K562 (cell line): ENCODE data around the gene PTPRF. TPM values are rescaled to one million over a fixed set of nuclear protein-coding genes. Genes with fewer than 3 reads are reported as not detected.

Experiments used
- BRF2 ChIP-seq: IDR thresholded peaks from 3 replicates; pipeline ENCODE4 v1.6.1; 2011; ENCODE audit warnings: borderline replicate concordance, mild to moderate bottlenecking; ENCODE audit not compliant: insufficient read length, insufficient read depth
- CLOCK ChIP-seq: fragments of 250-450 bp; sonication (Bioruptor Pico); IDR thresholded peaks from 2 replicates; pipeline ENCODE4 v1.4.0; 2020; ENCODE audit warnings: mild to moderate bottlenecking, moderate library complexity, borderline replicate concordance
- IRF1 ChIP-seq: sonication (generic); formaldehyde crosslinking; IDR thresholded peaks from 2 replicates; pipeline ENCODE4 v1.8.0; 2022; ENCODE audit warnings: missing genetic modification reagents, mild to moderate bottlenecking, borderline replicate concordance
- KAT7 ChIP-seq: sonication (generic); formaldehyde crosslinking; IDR thresholded peaks from 2 replicates; pipeline ENCODE4 v1.8.0; 2022; ENCODE audit warnings: missing genetic modification reagents, mild to moderate bottlenecking, borderline replicate concordance
- MAFG ChIP-seq: fragments of 450-650 bp; conservative IDR thresholded peaks from 2 replicates; pipeline ENCODE4 v1.6.1; 2016; ENCODE audit warnings: missing genetic modification characterization, missing compliant biosample characterization
- MGA ChIP-seq: fragments of 450-650 bp; IDR thresholded peaks from 2 replicates; pipeline ENCODE4 v1.6.1; 2016; ENCODE audit warnings: mild to moderate bottlenecking, moderate library complexity
- MNT ChIP-seq, 2 experiments: fragments of 450-650 bp; conservative IDR thresholded peaks; 2 replicates each; pipeline ENCODE4 v1.6.1; 2017; ENCODE audit warnings: mild to moderate bottlenecking in 2 of 2, moderate library complexity in 2 of 2
- SP1 ChIP-seq: sonication (generic); formaldehyde crosslinking; IDR thresholded peaks from 2 replicates; pipeline ENCODE4 v1.8.1; 2022; ENCODE audit warnings: mild to moderate bottlenecking, missing genetic modification reagents
- ZNF134 ChIP-seq: fragments of 250-450 bp; sonication (Bioruptor Pico); conservative IDR thresholded peaks from 2 replicates; pipeline ENCODE4 v1.4.0; 2020
- polyA plus RNA-seq, 8 experiments: library from polyadenylated mRNA; depleted of rRNA in 4 of 8; stranded (reverse) in 5 of 8; unstranded in 3 of 8; fragments of >200 nt; fragmentation: Nextera tagmentation in 2 of 8; fragmentation: Illumina TruSeq in 1 of 8; extraction: Ambion mirVana in 2 of 8; extraction: Trizol in 1 of 8; gene quantifications; 2 replicates each; pipeline versions ENCODE4 v1.2.1 to v1.2.3, GENCODE V29; 2011 to 2014; ENCODE audit warnings: inconsistent platforms in 1 of 8, missing spikeins in 1 of 8
- total RNA-seq, 7 experiments: library from RNA; depleted of rRNA in 6 of 7; stranded (reverse); fragments of >200 nt in 6 of 7; fragmentation: Illumina TruSeq in 2 of 7; extraction: Trizol in 2 of 7; gene quantifications; 2 replicates each; pipeline versions ENCODE4 v1.2.1 to v1.2.3, GENCODE V29; 2011 to 2021; ENCODE audit warnings: low replicate concordance in 1 of 7

Gene PTPRF
- total and polyA plus RNA-seq, 9 of the 15 experiments (the other 6 are each of a cell fraction or from before 2014, with no cell fraction given): 0.13 to 4.3 (median 1.1) TPM

GRCh38 chr1:43524804-43525203, 5.9 kb upstream of the PTPRF start (continued):
- TF ChIP-seq MGA (peak; percentile 52; the same call in 1 of the 2 replicates), CLOCK (CRISPR knock-in tag) (no peak), ZNF134 (CRISPR knock-in tag) (no peak), MNT (conservative IDR thresholded peaks at IDR 0.05) (no peak), KAT7 (CRISPR knock-in tag) (no peak), MAFG (tag) (no peak), IRF1 (CRISPR knock-in tag) (no peak), SP1 (0 out of 2 replicates have a peak, but pooled peaks have one; percentile 6), BRF2 (no peak)
